Stimulated activated CD8-positive, alpha-beta memory T cell treated with anti-CD3 and anti-CD28 coated beads, Interleukin-7, amount 100 ng/mL, for 48 hours (primary cell): ENCODE results near the gene ARMC7.

Experiments used
- DNase-seq, 2 donors: peaks; one replicate each; pipeline ENCODE4 v3.0.0-alpha.2; 2020; ENCODE audit warnings: low read depth in 1 of 2; ENCODE audit errors: extremely low read depth in 1 of 2

The ARMC7 gene

GRCh38 chr17:75077496-75078283 lies 32.1 kb upstream of the ARMC7 start:
- DNase-seq: no peak

GRCh38 chr17:75078284-75079022 lies 31.3 kb upstream of the ARMC7 start:
- no peak for DNase-seq

- DNase-seq: no peak
Measured at GRCh38 chr17:75079023-75079373, 30.8 kb upstream of the ARMC7 start.

- DNase-seq: no peak
Measured at GRCh38 chr17:75081611-75082540, 27.9 kb upstream of the ARMC7 start.

GRCh38 chr17:75082683-75083082 lies 27.1 kb upstream of the ARMC7 start:
- DNase-seq: no peak

GRCh38 chr17:75084039-75084660 lies 25.6 kb upstream of the ARMC7 start:
- no peak for DNase-seq

GRCh38 chr17:75086496-75087181 lies 23.1 kb upstream of the ARMC7 start:
- no peak for DNase-seq

- DNase-seq: no peak
Measured at GRCh38 chr17:75087182-75087557, 22.6 kb upstream of the ARMC7 start.

GRCh38 chr17:75087558-75088453 lies 22.0 kb upstream of the ARMC7 start, which contains the start of gene SLC16A5:
Gene SLC16A5 (plus strand): TSS chr17:75087954. CDS start chr17:75093637, 5,683 bp downstream.
- DNase-seq: no peak

GRCh38 chr17:75088465-75089417 lies 21.0 kb upstream of the ARMC7 start:
- no peak for DNase-seq

- no peak for DNase-seq
Measured at GRCh38 chr17:75090871-75091854, 18.6 kb upstream of the ARMC7 start.

GRCh38 chr17:75091855-75092327 lies 17.9 kb upstream of the ARMC7 start:
- DNase-seq: no peak

GRCh38 chr17:75093548-75094158 lies 16.1 kb upstream of the ARMC7 start:
- no peak for DNase-seq

GRCh38 chr17:75094871-75095399 lies 14.8 kb upstream of the ARMC7 start:
- no peak for DNase-seq

GRCh38 chr17:75096082-75096625 lies 13.6 kb upstream of the ARMC7 start:
- DNase-seq: no peak

- no peak for DNase-seq
Measured at GRCh38 chr17:75097865-75098264, 11.9 kb upstream of the ARMC7 start.
